ENCODE data around the gene MARCHF2. TPM values are rescaled to one million over a fixed set of nuclear protein-coding genes. Genes with fewer than 3 reads are reported as not detected.
"Not testable (repeated sequence)": the region's sequence is repeated elsewhere in the genome, so short reads cannot be mapped to it uniquely, and the experiment has no call there.

The MARCHF2 gene
- total and polyA plus RNA-seq, 5 donors from 2014 or later = 34.3 to 58.4 (median 51.6) TPM

DNA sequence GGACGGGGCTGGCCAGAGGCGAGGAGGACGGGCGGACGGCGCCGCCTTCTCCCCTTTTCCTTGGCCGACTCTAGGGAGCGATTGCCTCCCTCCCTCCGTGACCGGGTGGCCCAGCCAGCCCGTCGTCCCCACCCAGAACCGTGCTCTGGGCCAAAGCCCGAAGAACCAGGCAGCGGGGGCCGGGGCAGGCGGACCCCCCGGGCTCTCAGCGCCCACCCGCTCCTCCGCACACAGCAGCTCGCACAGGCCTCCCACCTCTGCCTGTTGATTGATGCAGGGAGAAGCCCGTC, 9.3 kb upstream of the MARCHF2 start:
- no peaks in the 10 kb centered on the region for H3K9me3 Mint-ChIP-seq
- no peaks in the 10 kb centered on the region for H3K4me1 Mint-ChIP-seq
- H3K9me3 ChIP-seq (ENCODE audit: control insufficient read depth in 2 of 2, low read length in 2 of 2) = no peaks in the 10 kb centered on the region
- H3K4me3 ChIP-seq (ENCODE audit: low read depth, low read length) = no peak overlapping the region
- no peak for ATAC-seq (ENCODE audit: low read depth in 2 of 2)
- H3K36me3 ChIP-seq (ENCODE audit: control insufficient read depth, insufficient read depth, low read length) = peaks cover 20% of the 10 kb centered on the region
- no peak overlapping the region for H3K27ac Mint-ChIP-seq
- DNase-seq = no peak
- H3K4me1 ChIP-seq (ENCODE audit: control insufficient read depth, insufficient read depth, low read length, poor library complexity, severe bottlenecking) = no peaks in the 10 kb centered on the region
- H3K27ac ChIP-seq (ENCODE audit: insufficient read depth, low read length, poor library complexity, severe bottlenecking) = no peak overlapping the region
- no peaks in the 10 kb centered on the region for H3K27me3 Mint-ChIP-seq
- no peak overlapping the region for H3K4me3 Mint-ChIP-seq
- H3K27me3 ChIP-seq (ENCODE audit: control insufficient read depth, insufficient read depth, low read length) = no peaks in the 10 kb centered on the region
- H3K36me3 Mint-ChIP-seq = peaks cover 9% of the 10 kb centered on the region

DNA sequence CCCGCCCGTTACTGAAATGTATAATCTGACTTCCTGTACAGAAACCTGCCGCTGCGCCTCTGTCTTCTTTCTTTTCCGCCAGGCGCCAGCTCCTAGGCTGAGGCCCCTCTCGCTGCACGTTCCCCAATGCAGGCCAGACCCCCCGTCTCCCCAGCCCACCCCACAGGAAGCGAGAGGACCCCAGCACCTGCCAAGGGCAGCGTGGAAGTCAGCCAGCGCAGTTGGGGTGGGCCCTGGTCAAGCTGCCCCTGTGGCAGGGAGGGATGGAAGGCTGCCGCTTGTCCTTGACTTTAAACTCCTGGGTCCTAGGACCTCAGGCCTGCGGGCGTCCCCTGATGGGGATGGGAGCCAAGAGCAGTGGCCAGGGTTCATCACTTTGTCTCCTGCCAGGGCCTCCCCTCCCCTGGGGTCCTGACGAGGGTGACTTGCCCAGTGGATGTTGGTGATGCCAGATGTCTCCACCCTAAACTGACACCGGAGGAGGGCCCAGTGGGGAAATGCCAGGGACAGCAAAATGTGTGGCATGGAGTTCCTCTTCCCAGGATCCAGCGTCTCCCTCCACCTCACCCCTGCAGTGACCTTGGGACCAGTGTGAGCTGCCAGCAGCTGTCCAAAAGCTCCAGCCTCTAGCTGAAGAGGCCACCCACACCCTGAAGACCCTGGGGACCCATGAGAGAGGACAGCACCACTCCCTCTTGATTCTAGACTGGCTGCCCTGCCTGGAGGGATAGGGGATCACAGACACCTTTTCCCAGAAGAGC, 8.5 kb upstream of the MARCHF2 start:
- H3K9me3 ChIP-seq (ENCODE audit: control insufficient read depth in 2 of 2, low read length in 2 of 2) = no peaks in the 10 kb centered on the region
- H3K27me3 ChIP-seq (ENCODE audit: control insufficient read depth, insufficient read depth, low read length) = no peaks in the 10 kb centered on the region
- no peaks in the 10 kb centered on the region for H3K27me3 Mint-ChIP-seq
- no peak overlapping the region for H3K4me3 ChIP-seq (ENCODE audit: low read depth, low read length)
- DNase-seq (no peak), ATAC-seq (ENCODE audit: low read depth in 2 of 2) (no peak)
- H3K36me3 ChIP-seq (ENCODE audit: control insufficient read depth, insufficient read depth, low read length) = peaks cover 20% of the 10 kb centered on the region
- H3K27ac Mint-ChIP-seq = no peak overlapping the region
- H3K9me3 Mint-ChIP-seq = no peaks in the 10 kb centered on the region
- peaks cover 9% of the 10 kb centered on the region for H3K36me3 Mint-ChIP-seq
- H3K4me1 Mint-ChIP-seq = no peaks in the 10 kb centered on the region
- H3K4me1 ChIP-seq (ENCODE audit: control insufficient read depth, insufficient read depth, low read length, poor library complexity, severe bottlenecking) = no peaks in the 10 kb centered on the region
- no peak overlapping the region for H3K4me3 Mint-ChIP-seq
- H3K27ac ChIP-seq (ENCODE audit: insufficient read depth, low read length, poor library complexity, severe bottlenecking) = no peak overlapping the region

DNA sequence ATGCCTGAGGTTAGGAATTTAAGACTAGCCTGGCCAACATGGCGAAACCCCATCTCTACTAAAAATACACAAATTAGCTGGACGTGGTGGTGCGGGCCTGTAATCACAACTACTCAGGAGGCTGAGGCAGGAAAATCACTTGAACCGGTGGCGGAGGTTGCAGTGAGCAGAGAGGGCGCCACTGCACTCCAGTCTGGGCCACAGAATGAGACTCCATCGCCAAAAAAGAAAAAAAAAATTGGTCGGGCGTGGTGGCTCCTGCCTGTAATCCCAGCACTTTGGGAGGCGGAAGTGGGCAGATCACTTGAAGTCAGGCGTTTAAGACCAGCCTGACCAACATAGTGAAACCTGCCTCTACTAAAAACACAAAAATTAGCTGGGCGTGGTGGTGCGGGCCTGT, 2.4 kb upstream of the MARCHF2 start:
- H3K4me3 ChIP-seq (ENCODE audit: low read depth, low read length); ATAC-seq (ENCODE audit: low read depth in 2 of 2); DNase-seq; H3K27ac Mint-ChIP-seq; H3K36me3 ChIP-seq (ENCODE audit: control insufficient read depth, insufficient read depth, low read length); H3K9me3 Mint-ChIP-seq; H3K27me3 Mint-ChIP-seq; H3K36me3 Mint-ChIP-seq; H3K9me3 ChIP-seq (ENCODE audit: control insufficient read depth in 2 of 2, low read length in 2 of 2); H3K4me3 Mint-ChIP-seq; H3K27ac ChIP-seq (ENCODE audit: insufficient read depth, low read length, poor library complexity, severe bottlenecking); H3K27me3 ChIP-seq (ENCODE audit: control insufficient read depth, insufficient read depth, low read length); H3K4me1 ChIP-seq (ENCODE audit: control insufficient read depth, insufficient read depth, low read length, poor library complexity, severe bottlenecking): not testable (repeated sequence)
- peaks cover 4 to 11% (median 8%) of the 10 kb centered on the region in 4 donors for H3K4me1 Mint-ChIP-seq

DNA sequence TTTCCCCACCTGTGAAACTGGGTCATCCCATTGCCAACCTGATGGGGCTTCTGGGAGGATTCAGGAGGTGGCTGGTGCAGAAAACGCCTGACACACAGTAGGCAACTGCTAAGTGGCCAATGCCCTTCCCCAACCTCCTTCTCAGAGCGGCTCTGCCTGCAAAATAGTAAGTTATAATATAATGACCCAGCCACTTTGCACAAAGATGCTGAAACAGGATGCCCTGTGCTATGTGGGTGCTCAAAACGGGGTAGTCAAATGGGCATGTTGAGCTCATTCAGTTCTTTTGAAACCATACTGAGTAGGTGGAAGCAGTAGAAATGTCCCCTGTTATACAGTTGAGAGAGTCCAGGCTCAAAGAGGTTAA, 507 bp downstream of the MARCHF2 start:
- Histone ChIP-seq H3K4me3 (ENCODE audit: low read depth, low read length) (peak overlapping the region; percentile 82), H3K36me3 (ENCODE audit: control insufficient read depth, insufficient read depth, low read length) (peaks cover 2% of the 10 kb centered on the region), H3K27me3 (ENCODE audit: control insufficient read depth, insufficient read depth, low read length) (no peaks in the 10 kb centered on the region), H3K27ac (ENCODE audit: insufficient read depth, low read length, poor library complexity, severe bottlenecking) (no peak overlapping the region), H3K9me3 (ENCODE audit: control insufficient read depth in 2 of 2, low read length in 2 of 2) (no peaks in the 10 kb centered on the region), H3K4me1 (ENCODE audit: control insufficient read depth, insufficient read depth, low read length, poor library complexity, severe bottlenecking) (peaks cover 10% of the 10 kb centered on the region)
- no peaks in the 10 kb centered on the region for H3K27me3 Mint-ChIP-seq
- H3K27ac Mint-ChIP-seq = peak overlapping the region; percentile 12 to 64 (median 56)
- no peaks in the 10 kb centered on the region for H3K9me3 Mint-ChIP-seq
- no peak for ATAC-seq (ENCODE audit: low read depth in 2 of 2)
- H3K4me1 Mint-ChIP-seq = peaks cover 4 to 12% (median 8%) of the 10 kb centered on the region in 4 donors
- no peaks in the 10 kb centered on the region for H3K36me3 Mint-ChIP-seq
- peak overlapping the region; percentile 83 to 91 (median 84) for H3K4me3 Mint-ChIP-seq
- DNase-seq = peak in 1 of 3 donors; percentile 33

DNA sequence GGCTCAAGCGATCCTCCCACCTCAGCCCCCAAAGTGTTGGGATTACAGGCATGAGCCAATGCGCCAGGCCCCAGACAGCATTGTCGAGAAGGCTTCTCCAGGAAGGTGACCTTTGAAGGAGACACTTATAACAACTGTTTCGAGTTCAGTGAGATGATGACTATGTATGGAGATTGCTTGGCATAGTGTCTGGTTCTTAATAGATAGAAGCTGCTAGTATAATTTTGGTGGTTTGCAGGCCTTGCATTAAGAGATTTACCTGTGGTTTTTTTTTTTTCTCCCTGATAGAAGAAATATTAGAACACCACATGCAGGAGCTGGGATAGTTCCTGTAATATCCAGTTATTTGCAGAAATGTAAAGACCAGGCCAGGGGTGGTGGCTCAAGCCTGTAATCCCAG, 3.7 kb downstream of the MARCHF2 start:
- H3K4me3 Mint-ChIP-seq = no peak overlapping the region
- no peak overlapping the region for H3K27ac Mint-ChIP-seq
- H3K9me3 ChIP-seq (ENCODE audit: control insufficient read depth in 2 of 2, low read length in 2 of 2) = no peaks in the 10 kb centered on the region
- no peaks in the 10 kb centered on the region for H3K27me3 Mint-ChIP-seq
- no peaks in the 10 kb centered on the region for H3K27me3 ChIP-seq (ENCODE audit: control insufficient read depth, insufficient read depth, low read length)
- H3K4me3 ChIP-seq (ENCODE audit: low read depth, low read length) = no peak overlapping the region
- DNase-seq (no peak), ATAC-seq (ENCODE audit: low read depth in 2 of 2) (no peak)
- peaks cover 4 to 12% (median 8%) of the 10 kb centered on the region in 4 donors for H3K4me1 Mint-ChIP-seq
- no peak overlapping the region for H3K27ac ChIP-seq (ENCODE audit: insufficient read depth, low read length, poor library complexity, severe bottlenecking)
- H3K36me3 Mint-ChIP-seq = no peaks in the 10 kb centered on the region
- H3K36me3 ChIP-seq (ENCODE audit: control insufficient read depth, insufficient read depth, low read length) = peaks cover 4% of the 10 kb centered on the region
- H3K9me3 Mint-ChIP-seq = no peaks in the 10 kb centered on the region
- H3K4me1 ChIP-seq (ENCODE audit: control insufficient read depth, insufficient read depth, low read length, poor library complexity, severe bottlenecking) = peaks cover 10% of the 10 kb centered on the region

DNA sequence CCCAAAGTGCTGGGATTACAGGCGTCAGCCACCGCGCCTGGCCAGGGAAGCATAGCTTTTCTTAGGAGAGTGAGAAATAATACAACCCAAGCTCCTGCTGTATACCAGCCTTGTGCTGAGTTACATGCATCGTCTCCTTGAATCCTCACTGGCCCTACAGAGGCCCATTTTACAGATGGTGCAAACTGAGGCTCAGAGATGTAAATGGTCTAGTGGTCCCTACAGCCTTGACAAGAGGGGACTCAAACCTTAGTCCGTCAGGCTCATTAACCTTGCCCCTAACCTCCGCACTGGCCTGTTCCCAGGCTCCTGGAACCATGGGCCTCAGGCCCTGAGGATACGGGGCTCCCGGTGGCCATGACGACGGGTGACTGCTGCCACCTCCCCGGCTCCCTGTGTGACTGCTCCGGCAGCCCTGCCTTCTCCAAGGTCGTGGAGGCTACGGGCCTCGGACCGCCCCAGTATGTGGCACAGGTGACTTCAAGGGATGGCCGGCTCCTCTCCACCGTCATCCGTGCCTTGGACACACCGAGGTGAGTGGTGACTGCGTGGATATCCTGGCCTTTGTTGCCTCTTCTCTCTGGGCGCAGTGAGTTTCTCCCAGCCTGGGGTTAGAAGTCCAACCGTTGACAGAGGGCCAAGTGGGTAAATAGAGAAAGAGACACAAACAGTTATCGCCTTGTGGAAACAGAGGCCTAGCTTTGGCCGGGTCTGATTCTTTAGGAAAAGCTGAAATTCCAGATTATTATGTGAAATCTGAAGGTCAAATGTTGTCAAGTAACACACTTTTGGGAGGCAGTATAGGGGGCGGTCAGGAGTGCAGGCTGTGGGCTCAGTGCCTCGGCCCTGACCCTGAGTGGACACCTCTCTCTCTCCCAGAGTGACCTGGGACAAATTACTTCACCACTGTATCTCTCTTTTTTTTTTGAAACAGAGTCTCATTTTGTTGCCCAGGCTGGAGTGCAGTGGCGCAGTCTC, 8.7 kb downstream of the MARCHF2 start:
- H3K9me3 ChIP-seq (ENCODE audit: control insufficient read depth in 2 of 2, low read length in 2 of 2) = no peaks in the 10 kb centered on the region
- Mint-ChIP-seq H3K27me3 (no peaks in the 10 kb centered on the region), H3K9me3 (no peaks in the 10 kb centered on the region), H3K4me3 (peak overlapping the region in 1 of 4 donors; percentile 81), H3K27ac (no peak overlapping the region), H3K4me1 (no peaks in the 10 kb centered on the region), H3K36me3 (peaks cover 7% of the 10 kb centered on the region)
- H3K4me3 ChIP-seq (ENCODE audit: low read depth, low read length) = no peak overlapping the region
- no peaks in the 10 kb centered on the region for H3K4me1 ChIP-seq (ENCODE audit: control insufficient read depth, insufficient read depth, low read length, poor library complexity, severe bottlenecking)
- H3K27me3 ChIP-seq (ENCODE audit: control insufficient read depth, insufficient read depth, low read length) = no peaks in the 10 kb centered on the region
- no peak for ATAC-seq (ENCODE audit: low read depth in 2 of 2)
- peaks cover 15% of the 10 kb centered on the region for H3K36me3 ChIP-seq (ENCODE audit: control insufficient read depth, insufficient read depth, low read length)
- DNase-seq = no peak
- no peak overlapping the region for H3K27ac ChIP-seq (ENCODE audit: insufficient read depth, low read length, poor library complexity, severe bottlenecking)

DNA sequence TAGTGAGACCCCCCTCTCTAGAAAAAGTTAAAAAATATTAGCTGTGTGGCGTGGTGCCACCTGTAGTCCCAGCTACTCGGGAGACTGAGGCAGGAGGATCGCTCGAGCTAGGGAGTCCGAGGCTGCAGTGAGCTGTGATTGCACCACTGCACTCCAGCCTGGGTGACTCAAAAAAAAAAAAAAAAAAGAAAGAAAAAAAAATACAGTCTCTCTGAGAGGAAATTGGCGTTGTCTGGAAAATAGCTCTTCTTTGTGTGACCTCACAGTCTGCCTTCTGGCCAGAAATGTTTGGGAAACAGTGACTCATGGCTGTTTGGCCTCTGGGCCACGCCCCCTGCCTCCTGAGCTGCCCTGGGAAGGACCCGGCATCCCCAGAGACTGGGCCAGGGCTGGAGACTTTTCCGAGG, 10.7 kb downstream of the MARCHF2 start:
- DNase-seq = no peak
- H3K27ac Mint-ChIP-seq = no peak overlapping the region

More for the DNA sequence above, 10.7 kb downstream of the MARCHF2 start:
- H3K9me3 ChIP-seq (ENCODE audit: control insufficient read depth in 2 of 2, low read length in 2 of 2) = no peaks in the 10 kb centered on the region
- H3K27me3 Mint-ChIP-seq = no peaks in the 10 kb centered on the region
- peaks cover 7% of the 10 kb centered on the region for H3K36me3 Mint-ChIP-seq
- no peaks in the 10 kb centered on the region for H3K9me3 Mint-ChIP-seq
- no peaks in the 10 kb centered on the region for H3K4me1 Mint-ChIP-seq
- no peak for ATAC-seq (ENCODE audit: low read depth in 2 of 2)
- peaks cover 12% of the 10 kb centered on the region for H3K36me3 ChIP-seq (ENCODE audit: control insufficient read depth, insufficient read depth, low read length)
- H3K4me1 ChIP-seq (ENCODE audit: control insufficient read depth, insufficient read depth, low read length, poor library complexity, severe bottlenecking) = no peaks in the 10 kb centered on the region
- H3K27me3 ChIP-seq (ENCODE audit: control insufficient read depth, insufficient read depth, low read length) = no peaks in the 10 kb centered on the region
- H3K27ac ChIP-seq (ENCODE audit: insufficient read depth, low read length, poor library complexity, severe bottlenecking) = no peak overlapping the region
- H3K4me3 Mint-ChIP-seq = no peak overlapping the region
- no peak overlapping the region for H3K4me3 ChIP-seq (ENCODE audit: low read depth, low read length)
